Measurements from ENCODE around the gene SRXN1.
A peak's percentile ranks its signal among the peaks of the same experiment; 100 is the strongest.

SRXN1 gene

DNA sequence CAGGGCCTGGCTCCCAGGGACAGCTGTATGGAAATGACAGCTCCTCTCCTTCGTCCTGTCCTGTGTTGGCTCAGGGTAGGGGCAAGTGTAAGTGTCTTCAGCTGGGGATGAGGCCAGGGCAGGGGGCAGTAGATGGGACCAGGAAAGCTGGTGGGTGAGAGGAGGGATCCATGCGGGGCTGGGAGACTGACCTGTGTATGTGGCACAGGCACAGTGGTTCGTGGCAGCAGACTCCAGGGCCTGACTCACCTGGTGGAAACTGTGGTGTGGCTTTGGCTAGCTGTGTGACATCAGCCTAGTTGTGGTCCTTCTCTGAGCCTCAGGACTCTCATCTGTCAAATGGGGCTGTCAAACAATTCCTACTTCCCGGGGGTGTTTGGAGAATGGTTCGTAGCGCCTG, 36.3 kb upstream of the SRXN1 start (continued):
- TF ChIP-seq ZNF23 (tag by site-specific recombination; IDR thresholded peaks at IDR 0.05; ENCODE audit: borderline replicate concordance), result no peak
- no peak for TF ChIP-seq ZNF114 (tag by site-specific recombination; IDR thresholded peaks at IDR 0.05)

- H3K9me3 ChIP-seq (ENCODE audit: control insufficient read depth, insufficient read depth, low read depth, low read length), result no peaks in the 10 kb centered on the region
- no peak overlapping the region for H3K4me3 ChIP-seq (ENCODE audit: low read depth, low read length)
- CTCF ChIA-PET, result interaction anchor here (0.5 to 2.8 kb wide), 5 partner anchors 21 to 260 kb away, joined by 3 to 14 read pairs (median 3); no protein-coding TSS in a partner anchor
- no peak overlapping the region for H3K27ac ChIP-seq (ENCODE audit: extremely low read depth, low read depth, low read length)
- no peaks in the 10 kb centered on the region for H3K4me1 ChIP-seq (ENCODE audit: control insufficient read depth, insufficient read depth, low read length)
- no peaks in the 10 kb centered on the region for H3K36me3 ChIP-seq (ENCODE audit: control insufficient read depth in 2 of 2, insufficient read depth in 1 of 2, low read length in 2 of 2)
- no peak for TF ChIP-seq ZNF350 (tag by site-specific recombination; IDR thresholded peaks at IDR 0.05)
- peak; percentile 56 for TF ChIP-seq GLIS1 (tag by site-specific recombination; IDR thresholded peaks at IDR 0.05)
- TF ChIP-seq OVOL3 (tag by site-specific recombination; IDR thresholded peaks at IDR 0.05), result no peak
- TF ChIP-seq ZNF76 (tag by site-specific recombination; IDR thresholded peaks at IDR 0.05; ENCODE audit: borderline replicate concordance, low read depth), result no peak
- no peak for TF ChIP-seq KLF10 (tag by site-specific recombination; IDR thresholded peaks at IDR 0.05)
- TF ChIP-seq ZNF514 (tag by site-specific recombination; IDR thresholded peaks at IDR 0.05), result no peak
- no peak for TF ChIP-seq ZNF610 (tag by site-specific recombination; IDR thresholded peaks at IDR 0.05; ENCODE audit: borderline replicate concordance)
- peak; percentile 44; the same call in 1 of the 2 replicates for TF ChIP-seq ZBTB20 (tag by site-specific recombination; IDR thresholded peaks at IDR 0.05)
- TF ChIP-seq KLF16 (tag by site-specific recombination; IDR thresholded peaks at IDR 0.05), result no peak
- no peak for TF ChIP-seq ZFP3 (tag by site-specific recombination; IDR thresholded peaks at IDR 0.05; ENCODE audit: low read depth)
- TF ChIP-seq FEZF1 (tag by site-specific recombination; IDR thresholded peaks at IDR 0.05), result peak; percentile 46; the same call in 1 of the 2 replicates
- TF ChIP-seq ZNF341 (tag by site-specific recombination; IDR thresholded peaks at IDR 0.05; ENCODE audit: low read depth), result peak; percentile 29; the same call in 1 of the 2 replicates
- no peak for TF ChIP-seq ZNF791 (tag by site-specific recombination; IDR thresholded peaks at IDR 0.05)
- no peak for TF ChIP-seq ZNF394 (tag by site-specific recombination; IDR thresholded peaks at IDR 0.05; ENCODE audit: borderline replicate concordance)
- no peak for TF ChIP-seq ZNF626 (tag by site-specific recombination; IDR thresholded peaks at IDR 0.05)
- TF ChIP-seq, protein P1, sequence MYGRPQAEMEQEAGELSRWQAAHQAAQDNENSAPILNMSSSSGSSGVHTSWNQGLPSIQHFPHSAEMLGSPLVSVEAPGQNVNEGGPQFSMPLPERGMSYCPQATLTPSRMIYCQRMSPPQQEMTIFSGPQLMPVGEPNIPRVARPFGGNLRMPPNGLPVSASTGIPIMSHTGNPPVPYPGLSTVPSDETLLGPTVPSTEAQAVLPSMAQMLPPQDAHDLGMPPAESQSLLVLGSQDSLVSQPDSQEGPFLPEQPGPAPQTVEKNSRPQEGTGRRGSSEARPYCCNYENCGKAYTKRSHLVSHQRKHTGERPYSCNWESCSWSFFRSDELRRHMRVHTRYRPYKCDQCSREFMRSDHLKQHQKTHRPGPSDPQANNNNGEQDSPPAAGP (tag by site-specific recombination; IDR thresholded peaks at IDR 0.05), result peak; percentile 67; the same call in 1 of the 2 replicates
- TF ChIP-seq EGR2 (tag by site-specific recombination; IDR thresholded peaks at IDR 0.05; ENCODE audit: low read depth), result peak; percentile 75
- TF ChIP-seq ZNF335 (tag by site-specific recombination; conservative IDR thresholded peaks at IDR 0.05), result 0 out of 2 replicates have a peak, but pooled peaks have one; percentile 25
- peak; percentile 62 for TF ChIP-seq GLIS2 (tag by site-specific recombination; IDR thresholded peaks at IDR 0.05)
- no peak for TF ChIP-seq ZNF211 (tag by site-specific recombination; IDR thresholded peaks at IDR 0.05; ENCODE audit: low read depth)
- peak; percentile 64; the same call in 1 of the 2 replicates for TF ChIP-seq ZNF600 (tag by site-specific recombination; IDR thresholded peaks at IDR 0.05)
- TF ChIP-seq SP2 (tag by site-specific recombination; IDR thresholded peaks at IDR 0.05), result 0 out of 2 replicates have a peak, but pooled peaks have one; percentile 8
- no peak for TF ChIP-seq ZNF274 (IDR thresholded peaks at IDR 0.05; ENCODE audit: low read length)
- no peak for TF ChIP-seq ZNF274 (tag by site-specific recombination; IDR thresholded peaks at IDR 0.05; ENCODE audit: borderline replicate concordance)
- peak; percentile 85 for TF ChIP-seq ZIC2 (tag by site-specific recombination; IDR thresholded peaks at IDR 0.05)
- peak; percentile 48 for TF ChIP-seq ZFHX2 (tag by site-specific recombination; conservative IDR thresholded peaks at IDR 0.05)
- POLR2A ChIA-PET, result no interaction called here
Observed at GRCh38 chr20:688809-689212, 35.8 kb upstream of the SRXN1 start.

All from HEK293 (cell line).